ENCODE data around the gene NTF3. TPM values are rescaled to one million over a fixed set of nuclear protein-coding genes. Genes with fewer than 3 reads are reported as not detected.

The NTF3 gene
- total and polyA plus RNA-seq, 2 of the 8 experiments (the other 6 are each of a cell fraction or from before 2014, with no cell fraction given): 1.4 to 2.3 TPM

GRCh38 chr12:5516371-5517241 lies 84.7 kb downstream of the NTF3 start (continued):
- no peak for TF ChIP-seq CBX5 (IDR thresholded peaks at IDR 0.05; ENCODE audit: low read depth, low read length)
